NCI-H2171 (cell line): ENCODE measurements around the gene BCL2L1.
"Not testable (repeated sequence)": the region's sequence is repeated elsewhere in the genome, so short reads cannot be mapped to it uniquely, and the experiment has no call there.

Experiments used
- DNase-seq: peaks from one replicate; lab custom pipeline; 2025; lab: John Stamatoyannopoulos, UW

The BCL2L1 gene

GRCh38 chr20:31648104-31648503 lies 74.6 kb downstream of the BCL2L1 start:
- not testable (repeated sequence) for DNase-seq

- peak; percentile 14 for DNase-seq
These were observed 78.0 kb downstream of the BCL2L1 start for GRCh38 chr20:31644701-31645100.

- DNase-seq = no peak
These were observed 79.1 kb downstream of the BCL2L1 start for GRCh38 chr20:31643522-31643921.

DNA sequence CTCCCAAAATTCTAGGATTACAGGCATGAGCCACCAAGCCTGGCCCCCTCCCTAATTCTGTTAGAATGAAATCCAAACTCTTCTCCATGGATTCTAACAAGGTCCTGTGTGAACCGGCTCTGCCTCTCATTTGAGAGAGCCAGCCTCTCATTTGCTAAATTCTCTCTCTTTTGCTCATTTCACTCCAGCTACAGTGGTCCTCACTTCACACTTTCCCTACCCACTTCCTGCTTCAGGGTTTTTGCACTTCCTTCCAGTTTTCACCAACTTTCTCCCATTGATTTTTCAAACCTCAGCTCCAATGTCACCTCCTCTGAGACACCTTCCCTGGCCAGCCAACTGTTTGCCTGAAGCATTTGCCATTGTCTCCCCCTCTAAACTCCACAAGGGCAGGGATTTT lies 79.8 kb downstream of the BCL2L1 start:
- no peak for DNase-seq

- DNase-seq = no peak
These were observed 81.3 kb downstream of the BCL2L1 start for GRCh38 chr20:31641391-31641790.

GRCh38 chr20:31640259-31640658 lies 82.4 kb downstream of the BCL2L1 start:
- DNase-seq = no peak

GRCh38 chr20:31638816-31639215 lies 83.9 kb downstream of the BCL2L1 start:
- no peak for DNase-seq

DNA sequence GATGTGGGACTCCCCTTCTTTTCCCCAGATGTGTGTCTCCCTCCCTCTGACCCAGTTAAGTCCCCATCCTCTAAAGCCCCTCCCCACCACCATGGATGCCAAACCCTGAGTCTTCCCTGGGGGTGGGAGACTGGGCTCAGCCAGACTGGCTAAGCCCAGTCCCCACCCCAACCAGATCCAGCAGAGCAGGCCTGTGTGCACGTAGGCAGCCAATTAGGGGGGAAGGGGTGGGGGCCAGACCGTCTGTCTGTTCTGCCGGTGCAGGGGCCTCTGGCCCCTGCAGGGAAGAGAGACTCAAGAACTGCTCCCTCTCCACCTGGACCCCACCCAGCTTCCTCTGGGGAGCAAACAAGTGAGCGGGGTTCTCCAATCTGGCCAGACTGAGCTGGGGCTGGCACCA lies 84.4 kb downstream of the BCL2L1 start:
- DNase-seq = peak; percentile 78

GRCh38 chr20:31637660-31638059 lies 85.0 kb downstream of the BCL2L1 start, which contains the start of gene COX4I2:
COX4I2 (plus strand) TSS chr20:31637912; CDS start chr20:31639018, 1,106 bp downstream.
- peak; percentile 33 for DNase-seq

- DNase-seq = no peak
These were observed 89.2 kb downstream of the BCL2L1 start for GRCh38 chr20:31633339-31633914.

DNA sequence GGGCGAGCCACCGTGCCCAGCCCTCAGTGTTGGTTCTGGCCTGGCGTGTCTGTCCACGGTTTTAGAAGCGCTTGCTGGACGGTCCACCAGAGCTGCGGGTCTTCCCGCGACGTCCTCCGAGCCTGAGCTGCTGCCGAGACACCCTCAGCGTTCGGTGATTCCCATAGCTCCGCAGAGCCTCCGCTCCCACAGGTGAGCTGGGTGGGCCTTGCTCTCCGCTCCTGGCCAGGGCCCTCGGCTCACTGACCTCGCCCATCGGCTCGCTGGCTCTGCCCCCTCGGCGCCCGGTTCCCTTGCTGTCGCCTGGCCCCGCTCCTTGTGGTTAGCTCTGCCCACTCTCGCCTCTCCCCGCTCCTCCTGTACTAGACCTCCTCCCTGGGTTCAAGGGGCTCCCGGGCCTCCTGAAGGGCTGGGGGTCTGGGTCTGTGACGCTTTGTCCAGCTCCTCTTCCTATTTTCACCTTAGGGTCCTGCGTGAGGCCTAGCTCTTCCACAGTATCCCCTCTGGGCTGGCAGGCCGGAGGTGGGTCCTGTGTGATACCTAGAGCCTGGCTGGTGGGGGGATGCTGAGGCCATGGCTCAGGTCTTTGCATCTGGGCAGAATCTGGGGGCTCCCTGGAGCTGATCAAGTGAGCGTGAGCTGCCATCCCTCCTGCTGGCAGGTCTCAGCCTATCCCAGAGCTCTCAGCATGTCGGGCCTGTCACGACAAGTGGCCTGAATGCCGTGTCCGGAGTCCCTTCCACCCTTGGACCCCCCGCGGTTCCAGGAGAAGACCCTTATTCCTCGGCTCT lies 89.9 kb downstream of the BCL2L1 start:
- DNase-seq = no peak

DNA sequence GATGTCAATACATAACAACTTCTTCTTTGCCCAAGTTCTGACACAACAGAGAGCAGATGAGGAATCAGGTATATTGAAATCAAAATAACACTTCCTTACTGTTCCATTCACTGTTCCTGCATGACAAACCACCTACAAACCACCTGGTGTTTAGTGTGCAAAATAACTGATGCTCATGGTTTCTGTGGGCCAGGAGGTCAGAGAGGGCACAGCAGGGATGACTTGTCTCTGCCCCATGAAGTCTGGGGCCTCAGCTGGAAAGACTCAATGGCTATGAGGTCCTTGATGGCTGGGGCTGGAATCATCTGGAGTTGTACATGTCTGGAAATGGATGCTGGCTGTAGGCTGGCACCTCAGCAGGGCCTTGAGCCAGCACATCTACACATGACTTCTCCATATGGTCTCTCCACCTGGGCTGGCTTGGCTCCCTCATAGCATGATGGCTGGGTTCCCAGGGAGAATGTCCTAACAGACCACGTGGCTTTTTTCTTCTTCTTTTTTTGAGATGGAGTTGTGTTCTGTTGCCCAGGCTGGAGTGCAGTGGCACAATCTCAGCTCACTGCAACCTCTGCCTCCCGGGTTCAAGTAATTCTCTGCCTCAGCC lies 92.4 kb downstream of the BCL2L1 start:
- peak; percentile 97 for DNase-seq

- DNase-seq = not testable (repeated sequence)
These were observed 94.6 kb downstream of the BCL2L1 start for GRCh38 chr20:31628057-31628456.

GRCh38 chr20:31626534-31626933 lies 96.1 kb downstream of the BCL2L1 start:
- DNase-seq = not testable (repeated sequence)

DNA sequence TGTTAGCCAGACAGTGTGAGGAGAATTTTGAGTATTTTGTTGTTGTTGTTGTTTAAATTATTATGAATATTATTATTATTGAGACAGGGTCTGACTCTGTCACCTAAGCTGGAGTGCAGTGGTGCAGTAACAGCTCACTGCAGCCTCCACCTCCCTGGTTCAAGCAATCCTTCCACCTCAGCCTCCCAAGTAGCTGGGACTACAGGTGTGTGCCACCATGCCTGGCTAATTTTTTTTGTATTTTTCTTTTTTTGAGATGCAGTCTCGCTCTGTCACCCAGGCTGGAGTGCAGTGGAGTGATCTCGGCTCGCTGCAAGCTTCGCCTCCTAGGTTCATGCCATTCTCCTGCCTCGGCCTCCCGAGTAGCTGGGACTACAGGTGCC lies 99.6 kb downstream of the BCL2L1 start:
- not testable (repeated sequence) for DNase-seq

- DNase-seq = no peak
These were observed 102.4 kb downstream of the BCL2L1 start for GRCh38 chr20:31620246-31620645.

- no peak for DNase-seq
These were observed 105.1 kb downstream of the BCL2L1 start for GRCh38 chr20:31617432-31618104.

DNA sequence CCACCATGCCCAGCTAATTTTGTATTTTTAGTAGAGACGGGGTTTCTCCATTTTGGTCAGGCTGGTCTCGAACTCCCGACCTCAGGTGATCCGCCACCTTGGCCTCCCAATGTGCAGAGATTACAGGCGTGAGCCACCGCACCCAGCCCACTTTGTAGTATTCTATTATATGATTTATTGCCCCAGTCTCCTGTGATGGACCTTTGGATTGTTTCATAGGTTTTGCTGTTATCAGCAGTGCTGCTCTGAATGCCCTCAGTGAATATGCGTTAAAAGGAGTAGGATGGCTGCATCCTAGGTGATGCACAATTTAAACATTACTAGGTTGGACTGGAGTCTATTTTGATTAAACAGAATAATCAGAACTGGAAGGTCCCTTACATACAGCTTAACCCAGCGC lies 107.3 kb downstream of the BCL2L1 start:
- no peak for DNase-seq
